Measurements from ENCODE around the gene TOPBP1. TPM values are rescaled to one million over a fixed set of nuclear protein-coding genes. Genes with fewer than 3 reads are reported as not detected.
"Not testable (repeated sequence)": the region's sequence is repeated elsewhere in the genome, so short reads cannot be mapped to it uniquely, and the experiment has no call there.

TOPBP1 gene
- total RNA-seq (2014; rRNA removed; shearing (Covaris generic); ENCODE audit: low replicate concordance) = 22.1 and 50.7 TPM in 2 replicates

GRCh38 chr3:133661454-133662277 lies at the start of gene TOPBP1:
Gene TOPBP1 (minus strand): TSS chr3:133661941. CDS start chr3:133661127, 814 bp downstream.
- in situ Hi-C loops (cut with HindIII; ENCODE audit: low pct_unique_long_range_greater_than_20kb, low sequenced_read_pairs) = no loop called here
- DNase-seq (ENCODE audit: low read depth) = peak; percentile 63

GRCh38 chr3:133711013-133711412 lies 49.3 kb upstream of the TOPBP1 start:
- no peak for DNase-seq (ENCODE audit: low read depth)
- in situ Hi-C loops (cut with HindIII; ENCODE audit: low pct_unique_long_range_greater_than_20kb, low sequenced_read_pairs) = no loop called here

DNA sequence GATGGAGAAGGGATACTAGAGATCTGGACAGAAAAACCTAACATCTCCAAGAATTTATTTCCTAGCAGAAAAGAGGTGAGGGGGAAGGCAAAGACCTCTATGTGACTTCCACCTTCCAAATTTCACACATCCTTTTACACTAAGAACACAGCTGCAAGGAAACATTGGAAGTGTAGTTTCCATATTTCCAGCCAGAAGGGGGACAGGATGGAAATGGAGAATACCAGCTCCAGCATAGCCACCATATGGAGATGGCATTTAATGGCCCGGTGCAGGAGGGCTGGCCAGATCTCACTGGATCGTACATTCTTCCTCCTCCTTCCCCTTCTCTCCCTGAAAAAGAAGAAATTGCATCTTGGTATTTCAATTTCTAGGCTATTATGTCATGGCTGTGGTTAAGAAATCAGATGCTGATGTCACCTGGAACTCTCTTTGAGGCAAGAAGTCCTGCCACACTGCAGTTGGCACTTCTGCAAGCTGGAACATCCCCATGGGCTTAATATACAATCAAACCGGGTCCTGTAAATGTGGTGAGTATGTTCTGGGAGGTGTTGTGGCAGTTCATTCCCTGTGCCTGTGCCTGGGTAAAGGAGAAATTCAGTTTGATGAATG lies 47.5 kb upstream of the TOPBP1 start:
- in situ Hi-C loops (cut with HindIII; ENCODE audit: low pct_unique_long_range_greater_than_20kb, low sequenced_read_pairs) = no loop called here
- DNase-seq (ENCODE audit: low read depth) = no peak

GRCh38 chr3:133706033-133706432 lies 44.3 kb upstream of the TOPBP1 start:
- no peak for DNase-seq (ENCODE audit: low read depth)
- in situ Hi-C loops (cut with HindIII; ENCODE audit: low pct_unique_long_range_greater_than_20kb, low sequenced_read_pairs) = no loop called here

- DNase-seq (ENCODE audit: low read depth) = no peak
- in situ Hi-C loops (cut with HindIII; ENCODE audit: low pct_unique_long_range_greater_than_20kb, low sequenced_read_pairs) = no loop called here
Observed at GRCh38 chr3:133703915-133704314, 42.2 kb upstream of the TOPBP1 start.

GRCh38 chr3:133701435-133702358 lies 40.0 kb upstream of the TOPBP1 start:
- no peak for DNase-seq (ENCODE audit: low read depth)
- in situ Hi-C loops (cut with HindIII; ENCODE audit: low pct_unique_long_range_greater_than_20kb, low sequenced_read_pairs) = no loop called here

DNA sequence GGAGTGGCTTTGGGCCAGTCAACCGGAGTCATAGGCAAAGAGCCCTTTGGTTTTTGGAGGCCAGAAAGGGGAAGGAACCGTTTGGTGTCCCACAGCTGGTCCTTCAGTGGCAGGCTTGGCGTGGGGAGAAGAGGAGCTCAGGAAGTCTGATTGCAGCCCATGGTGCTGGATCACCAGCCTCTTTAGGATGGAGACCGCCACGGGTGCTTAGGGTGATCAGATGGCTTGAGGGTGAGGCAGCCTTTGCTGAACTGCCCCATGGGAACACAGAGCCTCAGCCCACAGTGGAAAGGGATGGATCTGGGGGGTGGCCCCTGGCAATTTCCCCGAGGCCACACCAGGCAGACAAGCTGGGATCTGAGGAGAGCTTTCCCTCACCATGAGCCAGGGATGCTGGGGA lies 38.6 kb upstream of the TOPBP1 start:
- in situ Hi-C loops (cut with HindIII; ENCODE audit: low pct_unique_long_range_greater_than_20kb, low sequenced_read_pairs) = no loop called here

GRCh38 chr3:133699903-133700302 lies 38.2 kb upstream of the TOPBP1 start:
- in situ Hi-C loops (cut with HindIII; ENCODE audit: low pct_unique_long_range_greater_than_20kb, low sequenced_read_pairs) = no loop called here

More for the DNA sequence above, 38.6 kb upstream of the TOPBP1 start:
- DNase-seq (ENCODE audit: low read depth) = no peak

GRCh38 chr3:133699467-133699866 lies 37.7 kb upstream of the TOPBP1 start:
- DNase-seq (ENCODE audit: low read depth) = no peak
- in situ Hi-C loops (cut with HindIII; ENCODE audit: low pct_unique_long_range_greater_than_20kb, low sequenced_read_pairs) = no loop called here

More at GRCh38 chr3:133699903-133700302, 38.2 kb upstream of the TOPBP1 start:
- DNase-seq (ENCODE audit: low read depth) = no peak

- DNase-seq (ENCODE audit: low read depth) = no peak
- in situ Hi-C loops (cut with HindIII; ENCODE audit: low pct_unique_long_range_greater_than_20kb, low sequenced_read_pairs) = no loop called here
Observed at GRCh38 chr3:133697960-133698359, 36.2 kb upstream of the TOPBP1 start.

DNA sequence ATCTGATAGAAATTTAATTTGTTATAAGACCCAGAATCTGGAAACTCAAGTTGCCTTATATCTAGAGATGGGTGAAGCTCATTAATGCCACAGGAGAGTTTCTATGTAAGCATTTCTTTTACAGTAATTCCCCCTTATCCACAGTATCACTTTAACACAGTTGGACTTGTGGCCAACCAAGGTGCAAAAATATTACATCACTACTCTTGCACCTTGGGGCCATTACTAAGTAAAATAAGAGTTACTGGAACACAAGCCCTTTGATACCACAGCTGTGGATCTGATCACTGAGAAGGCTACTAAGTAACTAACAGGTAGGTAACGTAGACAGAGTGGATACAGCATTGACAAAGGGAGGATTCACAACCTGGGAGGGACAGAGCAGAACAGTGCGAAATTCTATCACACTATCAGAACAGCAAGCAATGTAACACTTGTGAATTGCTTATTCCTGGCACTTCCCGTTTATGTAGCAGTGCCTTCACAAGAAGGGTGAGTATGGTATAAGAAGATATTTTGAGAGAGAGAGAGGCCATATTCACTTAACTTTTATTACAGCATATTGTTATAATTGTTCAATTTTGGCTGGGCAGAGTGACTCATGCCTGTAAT lies 33.9 kb upstream of the TOPBP1 start:
- no peak for DNase-seq (ENCODE audit: low read depth)
- in situ Hi-C loops (cut with HindIII; ENCODE audit: low pct_unique_long_range_greater_than_20kb, low sequenced_read_pairs) = no loop called here

- in situ Hi-C loops (cut with HindIII; ENCODE audit: low pct_unique_long_range_greater_than_20kb, low sequenced_read_pairs) = no loop called here
- DNase-seq (ENCODE audit: low read depth) = no peak
Observed at GRCh38 chr3:133694288-133695268, 32.8 kb upstream of the TOPBP1 start.

DNA sequence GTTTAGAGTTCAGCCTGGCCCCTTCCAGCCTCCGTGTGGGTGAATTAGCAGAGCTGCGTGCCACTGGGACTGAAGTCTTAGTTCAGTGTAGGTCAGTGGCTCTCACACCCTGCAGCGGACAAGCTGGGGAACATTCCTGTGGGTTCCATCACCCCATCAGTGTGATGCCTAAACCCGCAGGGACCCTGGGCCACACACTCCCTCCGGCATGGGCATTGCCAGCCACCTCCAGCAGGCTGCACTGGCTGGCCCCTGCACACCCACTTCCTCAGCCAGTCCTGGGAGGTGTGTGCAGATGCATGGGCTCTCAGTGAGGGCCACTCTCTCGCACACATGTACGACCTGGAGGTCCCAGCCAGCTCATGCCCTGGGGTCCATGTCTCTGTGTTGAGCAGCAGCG lies 32.1 kb upstream of the TOPBP1 start:
- DNase-seq (ENCODE audit: low read depth) = no peak
- in situ Hi-C loops (cut with HindIII; ENCODE audit: low pct_unique_long_range_greater_than_20kb, low sequenced_read_pairs) = no loop called here

DNA sequence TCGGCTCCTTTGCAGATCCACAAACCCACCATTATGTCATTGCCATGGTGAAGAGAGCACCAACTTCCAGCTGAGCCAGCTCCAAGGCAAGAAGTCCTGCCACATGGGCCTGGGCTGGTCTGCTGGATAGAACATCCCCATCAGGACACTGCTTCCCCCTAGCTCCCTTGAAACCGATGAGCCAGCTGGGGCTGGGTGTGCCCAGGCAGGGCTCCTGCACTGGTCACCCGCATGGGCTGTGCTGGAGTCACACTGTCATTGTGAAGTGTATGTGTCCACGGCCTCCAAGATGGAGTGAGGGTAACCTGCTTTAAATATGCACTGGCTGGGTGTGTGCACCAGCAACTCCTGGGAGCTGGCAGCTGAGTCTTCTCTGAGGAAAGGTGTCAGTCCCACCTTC lies 31.0 kb upstream of the TOPBP1 start:
- in situ Hi-C loops (cut with HindIII; ENCODE audit: low pct_unique_long_range_greater_than_20kb, low sequenced_read_pairs) = no loop called here
- DNase-seq (ENCODE audit: low read depth) = no peak

- in situ Hi-C loops (cut with HindIII; ENCODE audit: low pct_unique_long_range_greater_than_20kb, low sequenced_read_pairs) = no loop called here
- DNase-seq (ENCODE audit: low read depth) = no peak
Observed at GRCh38 chr3:133691273-133692107, 29.7 kb upstream of the TOPBP1 start.

- in situ Hi-C loops (cut with HindIII; ENCODE audit: low pct_unique_long_range_greater_than_20kb, low sequenced_read_pairs); DNase-seq (ENCODE audit: low read depth): not testable (repeated sequence)
Observed at GRCh38 chr3:133677993-133678392, 16.3 kb upstream of the TOPBP1 start.

All from Caki2 (cell line).